ENCODE measurements around the gene KIF14. TPM values are rescaled to one million over a fixed set of nuclear protein-coding genes. Genes with fewer than 3 reads are reported as not detected.

KIF14 gene
- polyA plus RNA-seq, 1 of the 3 experiments (the other 2 are of a cell fraction) = 1.2 TPM

DNA sequence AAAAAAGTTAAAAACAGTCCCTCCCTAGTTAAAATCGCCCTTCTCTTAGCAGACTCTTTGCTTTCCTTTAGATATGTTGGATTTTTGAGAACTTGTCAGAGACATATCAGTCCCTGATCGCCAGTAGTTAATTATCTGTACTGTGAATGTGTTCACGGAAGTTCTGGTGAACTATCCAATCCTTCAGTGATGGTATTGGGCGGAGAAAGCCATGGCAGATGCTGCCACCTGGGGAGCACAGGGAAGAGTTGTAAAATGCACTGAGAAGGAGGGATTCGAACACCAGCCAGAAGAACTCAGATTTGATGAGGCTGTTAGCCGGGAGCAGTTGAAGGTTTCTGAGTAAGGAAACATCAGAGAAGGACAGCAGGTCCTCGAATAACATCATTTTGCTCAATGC is 17.5 kb upstream of the KIF14 start:
- no peak overlapping the region for H3K4me3 ChIP-seq (ENCODE audit: low read depth in 2 of 2, low read length in 1 of 2)
- H3K9me2 ChIP-seq = no peaks in the 10 kb centered on the region
- no peak overlapping the region for H3K9ac ChIP-seq
- no peaks in the 10 kb centered on the region for H3K36me3 ChIP-seq (replicated peaks in 1 of 2; ENCODE audit: control insufficient read depth in 1 of 2, insufficient read depth in 2 of 2, low read length in 1 of 2)
- H3K27ac ChIP-seq (ENCODE audit: low read depth in 2 of 2, low read length in 1 of 2) = no peak overlapping the region
- CTCF ChIA-PET = no interaction called here
- H4K20me1 ChIP-seq (ENCODE audit: insufficient read depth) = no peaks in the 10 kb centered on the region
- no peaks in the 10 kb centered on the region for H3K9me3 ChIP-seq
- DNase-seq = no peak
- H3F3A ChIP-seq (replicated peaks; ENCODE audit: insufficient read depth) = no peaks in the 10 kb centered on the region
- TF ChIP-seq MAX (IDR thresholded peaks at IDR 0.05; ENCODE audit: low read depth) = no peak
- TF ChIP-seq PBX3 (IDR thresholded peaks at IDR 0.05) = no peak
- H3K27me3 ChIP-seq (ENCODE audit: insufficient read depth) = no peaks in the 10 kb centered on the region
- no peak overlapping the region for H3K4me2 ChIP-seq
- H3K79me2 ChIP-seq (ENCODE audit: insufficient read depth) = no peaks in the 10 kb centered on the region
- 85% methylated on average over 7 of the region's 7 CpGs for WGBS (ENCODE audit: low lambda C conversion rate)
- H2AFZ ChIP-seq (ENCODE audit: low read depth) = no peak overlapping the region
- H3K4me1 ChIP-seq (ENCODE audit: control insufficient read depth in 1 of 2, insufficient read depth in 2 of 2, low read depth in 1 of 2, low read length in 1 of 2) = peaks cover 2 to 16% of the 10 kb centered on the region in 2 experiments; a peak in 3 of 4 replicates
- POLR2A ChIA-PET = no interaction called here

GRCh38 chr1:200636681-200637080 is 16.1 kb upstream of the KIF14 start:
- H3K4me2 ChIP-seq = no peak overlapping the region
- no peaks in the 10 kb centered on the region for H3K36me3 ChIP-seq (replicated peaks in 1 of 2; ENCODE audit: control insufficient read depth in 1 of 2, insufficient read depth in 2 of 2, low read length in 1 of 2)
- CTCF ChIA-PET = interaction anchor here (4.4 kb wide), 1 partner anchor 13 kb away, joined by 32 read pairs; no protein-coding TSS in a partner anchor
- H2AFZ ChIP-seq (ENCODE audit: low read depth) = no peak overlapping the region
- POLR2A ChIA-PET = no interaction called here
- no peak overlapping the region for H3K9ac ChIP-seq
- WGBS (ENCODE audit: low lambda C conversion rate) = 91% methylated on average over 2 of the region's 2 CpGs
- no peak overlapping the region for H3K27ac ChIP-seq (ENCODE audit: low read depth in 2 of 2, low read length in 1 of 2)
- TF ChIP-seq YY1 (IDR thresholded peaks at IDR 0.05; ENCODE audit: low read depth) = no peak
- TF ChIP-seq RCOR1 (IDR thresholded peaks at IDR 0.05; ENCODE audit: low read length) = no peak
- no peak for TF ChIP-seq TEAD4 (IDR thresholded peaks at IDR 0.05; ENCODE audit: borderline replicate concordance, insufficient read depth)
- TF ChIP-seq ELF1 (IDR thresholded peaks at IDR 0.05) = no peak
- no peak for TF ChIP-seq CTCF (IDR thresholded peaks at IDR 0.05)
- TF ChIP-seq TCF12 (IDR thresholded peaks at IDR 0.05) = no peak
- no peak for TF ChIP-seq TAF1 (IDR thresholded peaks at IDR 0.05; ENCODE audit: borderline replicate concordance, low read depth, low read length)
- TF ChIP-seq, protein P1, sequence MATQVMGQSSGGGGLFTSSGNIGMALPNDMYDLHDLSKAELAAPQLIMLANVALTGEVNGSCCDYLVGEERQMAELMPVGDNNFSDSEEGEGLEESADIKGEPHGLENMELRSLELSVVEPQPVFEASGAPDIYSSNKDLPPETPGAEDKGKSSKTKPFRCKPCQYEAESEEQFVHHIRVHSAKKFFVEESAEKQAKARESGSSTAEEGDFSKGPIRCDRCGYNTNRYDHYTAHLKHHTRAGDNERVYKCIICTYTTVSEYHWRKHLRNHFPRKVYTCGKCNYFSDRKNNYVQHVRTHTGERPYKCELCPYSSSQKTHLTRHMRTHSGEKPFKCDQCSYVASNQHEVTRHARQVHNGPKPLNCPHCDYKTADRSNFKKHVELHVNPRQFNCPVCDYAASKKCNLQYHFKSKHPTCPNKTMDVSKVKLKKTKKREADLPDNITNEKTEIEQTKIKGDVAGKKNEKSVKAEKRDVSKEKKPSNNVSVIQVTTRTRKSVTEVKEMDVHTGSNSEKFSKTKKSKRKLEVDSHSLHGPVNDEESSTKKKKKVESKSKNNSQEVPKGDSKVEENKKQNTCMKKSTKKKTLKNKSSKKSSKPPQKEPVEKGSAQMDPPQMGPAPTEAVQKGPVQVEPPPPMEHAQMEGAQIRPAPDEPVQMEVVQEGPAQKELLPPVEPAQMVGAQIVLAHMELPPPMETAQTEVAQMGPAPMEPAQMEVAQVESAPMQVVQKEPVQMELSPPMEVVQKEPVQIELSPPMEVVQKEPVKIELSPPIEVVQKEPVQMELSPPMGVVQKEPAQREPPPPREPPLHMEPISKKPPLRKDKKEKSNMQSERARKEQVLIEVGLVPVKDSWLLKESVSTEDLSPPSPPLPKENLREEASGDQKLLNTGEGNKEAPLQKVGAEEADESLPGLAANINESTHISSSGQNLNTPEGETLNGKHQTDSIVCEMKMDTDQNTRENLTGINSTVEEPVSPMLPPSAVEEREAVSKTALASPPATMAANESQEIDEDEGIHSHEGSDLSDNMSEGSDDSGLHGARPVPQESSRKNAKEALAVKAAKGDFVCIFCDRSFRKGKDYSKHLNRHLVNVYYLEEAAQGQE (IDR thresholded peaks at IDR 0.05; ENCODE audit: low read depth, low read length) = no peak
- TF ChIP-seq USF2 (IDR thresholded peaks at IDR 0.05; ENCODE audit: borderline replicate concordance, low read depth, low read length) = no peak
- TF ChIP-seq JUND (IDR thresholded peaks at IDR 0.05) = no peak
- H3K4me3 ChIP-seq (ENCODE audit: low read depth in 2 of 2, low read length in 1 of 2) = no peak overlapping the region
- peaks cover 2 to 16% of the 10 kb centered on the region in 2 experiments; a peak in 3 of 4 replicates for H3K4me1 ChIP-seq (ENCODE audit: control insufficient read depth in 1 of 2, insufficient read depth in 2 of 2, low read depth in 1 of 2, low read length in 1 of 2)
- H3K9me2 ChIP-seq = no peaks in the 10 kb centered on the region
- no peak for DNase-seq
- no peaks in the 10 kb centered on the region for H3K9me3 ChIP-seq
- H4K20me1 ChIP-seq (ENCODE audit: insufficient read depth) = no peaks in the 10 kb centered on the region
- H3K79me2 ChIP-seq (ENCODE audit: insufficient read depth) = no peaks in the 10 kb centered on the region
- H3K27me3 ChIP-seq (ENCODE audit: insufficient read depth) = no peaks in the 10 kb centered on the region
- no peaks in the 10 kb centered on the region for H3F3A ChIP-seq (replicated peaks; ENCODE audit: insufficient read depth)

All from SK-N-SH (cell line).